Activated CD8-positive, alpha-beta memory T cell treated with anti-CD3 and anti-CD28 coated beads, Interleukin-2, amount 10 ng/mL, durations not matched to agents 7 days and 5 days (primary cell): ENCODE data around the gene NIP7. TPM values are rescaled to one million over a fixed set of nuclear protein-coding genes. Genes with fewer than 3 reads are reported as not detected.

ENCODE experiments used
- ATAC-seq: fragments of 150-1000 bp; cut with Tn5 transposase; one replicate; pipeline ENCODE4 v1.10.0; 2021; ENCODE audit warnings: moderate library complexity
- CTCF ChIA-PET: fragments of 350-600 bp; sonication (Branson Sonifier 250); formaldehyde crosslinking; loops from one replicate; lab custom pipeline; 2021; ENCODE audit warnings: antibody characterized with exemption; lab: Charles Lee
- DNase-seq: peaks from one replicate; pipeline ENCODE4 v3.0.0-alpha.2; 2020
- H3K27ac Mint-ChIP-seq: one replicate; pipeline ENCODE4 v1.8.0; 2021; ENCODE audit warnings: mild to moderate bottlenecking, mixed read lengths
- H3K27me3 Mint-ChIP-seq: one replicate; pipeline ENCODE4 v1.8.0; 2021; ENCODE audit warnings: mixed read lengths
- H3K36me3 Mint-ChIP-seq: one replicate; pipeline ENCODE4 v1.8.0; 2021; ENCODE audit warnings: mild to moderate bottlenecking, mixed read lengths
- H3K4me1 Mint-ChIP-seq: one replicate; pipeline ENCODE4 v1.8.0; 2021; ENCODE audit warnings: mixed read lengths
- H3K4me3 Mint-ChIP-seq: one replicate; pipeline ENCODE4 v1.8.0; 2021; ENCODE audit warnings: mild to moderate bottlenecking, moderate library complexity, mixed read lengths
- H3K9me3 Mint-ChIP-seq: one replicate; pipeline ENCODE4 v1.8.0; 2022; ENCODE audit warnings: low read depth, mixed read lengths
- total RNA-seq, 2 experiments: library from RNA; stranded (reverse); gene quantifications; one replicate each; pipeline ENCODE4 v1.2.3, GENCODE V29; 2021

Gene NIP7
- total RNA-seq, 2 experiments from 2014 or later: 36.2 to 48.8 TPM

DNA sequence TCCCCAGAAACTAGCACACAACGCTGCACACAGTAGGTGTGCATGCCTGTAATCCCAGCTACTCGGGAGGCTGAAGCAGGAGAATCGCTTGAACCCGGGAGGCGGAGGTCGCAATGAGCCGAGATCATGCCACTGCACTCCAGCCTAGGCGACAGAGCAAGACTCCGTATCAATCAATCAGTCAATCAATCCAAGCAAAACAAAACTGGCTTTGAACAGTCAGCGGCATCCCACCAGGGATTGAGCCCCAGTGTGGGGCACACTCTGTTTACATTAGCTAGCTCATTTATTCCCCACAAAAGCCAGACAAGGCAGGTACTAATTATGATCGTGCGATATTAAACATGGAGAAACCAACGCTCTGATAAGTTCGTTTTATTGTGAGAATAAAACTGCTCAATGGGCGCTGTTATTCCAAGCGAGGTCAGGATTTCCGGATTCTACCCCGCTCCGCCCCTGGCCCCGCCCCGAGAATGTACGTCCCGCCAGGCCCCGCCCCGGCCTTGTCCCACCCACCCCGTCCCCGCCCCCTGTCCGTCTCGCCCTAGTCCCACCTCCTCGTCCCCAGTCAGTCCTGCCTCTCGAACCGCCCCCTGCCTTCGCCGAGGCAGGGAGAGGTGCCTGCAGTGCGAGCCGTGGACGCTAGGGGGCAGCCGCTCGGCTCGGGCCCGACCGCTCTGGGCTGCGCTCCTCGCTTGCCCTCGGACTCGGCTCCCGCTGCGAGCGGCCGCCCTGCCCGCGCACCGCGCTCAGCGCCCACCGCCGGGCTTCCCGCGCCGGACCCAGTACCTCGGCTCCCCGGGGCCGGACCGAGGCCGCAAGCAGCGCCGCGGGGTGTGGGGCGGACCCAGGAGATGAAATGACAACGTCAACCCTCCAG is 28.7 kb upstream of the NIP7 start, which contains the start of gene VPS4A:
VPS4A (plus strand) TSS at position 698 of the 880 bp plus-strand sequence; CDS start at position 860, 162 bp downstream.
- peak; percentile 97 for DNase-seq
- Mint-ChIP-seq H3K4me3 (peak within 1 kb of the TSS; percentile 95), H3K4me1 (peaks cover 22% of the 10 kb centered on the region)

DNA sequence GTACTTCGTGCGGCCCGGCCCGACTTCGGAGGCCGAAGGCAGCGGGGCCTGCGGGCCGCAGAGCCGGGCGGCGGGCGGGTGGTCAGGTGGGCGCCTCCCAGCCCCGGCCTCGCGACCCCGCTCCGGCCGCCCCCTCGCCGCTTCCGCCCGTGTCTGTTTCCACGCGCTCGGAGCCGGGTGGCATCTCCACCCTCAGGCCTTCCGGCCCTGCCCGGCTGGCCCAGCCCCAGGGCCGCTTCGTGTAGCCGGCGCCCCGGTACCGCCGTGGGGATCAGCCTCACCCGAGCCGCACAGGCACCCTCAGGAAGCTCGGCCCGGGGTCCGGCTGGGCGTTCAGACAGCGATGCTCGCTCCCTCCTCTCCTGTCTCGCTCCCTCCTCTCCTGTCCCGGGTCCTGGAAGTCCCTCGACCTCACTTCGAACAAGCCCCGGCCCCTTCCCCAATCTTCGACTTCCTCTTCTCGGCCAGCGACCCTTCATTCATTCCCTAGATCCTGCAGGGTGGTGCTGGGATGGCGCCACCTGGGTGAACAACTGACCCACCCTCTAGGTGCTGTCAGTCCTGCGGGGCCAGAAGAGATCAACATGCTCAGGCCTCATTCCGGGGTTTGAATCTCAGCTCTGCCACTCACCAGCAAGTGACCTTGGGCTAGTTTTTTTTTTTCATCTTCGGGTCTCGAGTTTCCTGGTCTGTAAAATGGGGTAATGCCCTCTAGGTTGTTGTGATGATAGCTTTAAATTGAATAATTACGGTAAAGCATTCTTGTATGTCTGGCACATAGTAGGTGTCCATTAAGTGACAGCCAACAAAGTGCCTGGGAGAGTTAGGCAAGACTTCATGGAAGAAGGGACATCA is 27.8 kb upstream of the NIP7 start:
- no peaks in the 10 kb centered on the region for H3K27me3 Mint-ChIP-seq
- H3K36me3 Mint-ChIP-seq: peaks cover 23% of the 10 kb centered on the region
- DNase-seq (peak; percentile 63), ATAC-seq (peak; percentile 67)
- H3K4me3 Mint-ChIP-seq: peak overlapping the region; percentile 95
- CTCF ChIA-PET: interaction anchor here (0.6 to 3.6 kb wide), 3 partner anchors 15 to 41 kb away, joined by 3 to 17 read pairs (median 4); partner anchors contain the start of gene PDF
- peak overlapping the region; percentile 92 for H3K27ac Mint-ChIP-seq
- H3K9me3 Mint-ChIP-seq: no peaks in the 10 kb centered on the region
- H3K4me1 Mint-ChIP-seq: peaks cover 22% of the 10 kb centered on the region

More for the DNA sequence above, 28.7 kb upstream of the NIP7 start, which contains the start of gene VPS4A:
- ATAC-seq: peak; percentile 95
- peaks cover 19% of the 10 kb centered on the region for H3K36me3 Mint-ChIP-seq
- CTCF ChIA-PET: interaction anchor here (1.0 to 3.6 kb wide), 6 partner anchors 10 to 178 kb away, joined by 3 to 17 read pairs (median 5); partner anchors contain the start of genes COG8 and PDF
- H3K27me3 Mint-ChIP-seq: no peaks in the 10 kb centered on the region
- H3K9me3 Mint-ChIP-seq: no peaks in the 10 kb centered on the region
- peak within 1 kb of the TSS; percentile 92 for H3K27ac Mint-ChIP-seq

DNA sequence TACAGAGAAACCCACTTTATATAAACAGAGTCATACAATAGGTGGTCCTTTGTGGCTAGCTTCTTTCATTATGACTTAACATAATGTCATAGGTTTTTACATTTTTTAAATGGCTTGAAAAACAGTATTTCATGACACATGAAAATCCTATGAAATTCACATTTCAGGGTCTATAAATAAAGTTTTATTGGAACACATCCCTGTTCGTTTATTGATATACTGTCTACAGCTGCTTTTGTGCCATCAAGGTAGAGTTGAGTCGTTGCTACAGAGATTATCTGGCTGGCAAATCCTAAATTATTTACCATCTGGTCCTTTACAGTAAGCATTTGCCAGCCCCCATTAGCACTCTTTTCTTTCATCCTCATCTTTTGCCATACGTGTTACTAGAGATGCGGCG is 26.1 kb upstream of the NIP7 start:
- H3K36me3 Mint-ChIP-seq: peaks cover 28% of the 10 kb centered on the region
- ATAC-seq (no peak), DNase-seq (no peak)
- CTCF ChIA-PET: interaction anchor here (1.3 to 3.6 kb wide), 4 partner anchors 14 to 25 kb away, joined by 3 to 17 read pairs (median 4); partner anchors contain the start of gene PDF
- H3K4me3 Mint-ChIP-seq: peak overlapping the region; percentile 59
- peaks cover 22% of the 10 kb centered on the region for H3K4me1 Mint-ChIP-seq
- no peaks in the 10 kb centered on the region for H3K27me3 Mint-ChIP-seq
- H3K9me3 Mint-ChIP-seq: no peaks in the 10 kb centered on the region
- peak overlapping the region; percentile 49 for H3K27ac Mint-ChIP-seq

DNA sequence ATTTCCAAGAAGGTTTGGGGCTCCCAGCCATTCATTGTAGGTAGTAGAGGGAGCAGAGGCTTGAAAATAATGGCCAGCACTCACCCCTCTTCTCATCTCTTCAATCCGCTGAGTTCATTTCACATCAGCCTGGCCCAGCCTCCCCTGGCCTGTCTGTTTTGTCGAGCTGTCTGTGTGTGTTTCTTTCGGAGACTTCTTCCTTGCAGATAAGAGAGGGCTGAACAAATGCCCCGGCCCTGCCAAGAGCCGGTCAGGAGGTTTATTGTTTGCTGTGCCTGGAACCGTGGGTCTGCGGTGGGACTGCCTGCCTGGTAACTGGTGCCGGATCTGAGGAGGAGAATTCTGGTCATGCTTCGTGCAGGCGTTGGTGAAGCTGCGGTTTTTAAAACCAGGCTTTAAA is 25.0 kb upstream of the NIP7 start:
- H3K27ac Mint-ChIP-seq: no peak overlapping the region

DNA sequence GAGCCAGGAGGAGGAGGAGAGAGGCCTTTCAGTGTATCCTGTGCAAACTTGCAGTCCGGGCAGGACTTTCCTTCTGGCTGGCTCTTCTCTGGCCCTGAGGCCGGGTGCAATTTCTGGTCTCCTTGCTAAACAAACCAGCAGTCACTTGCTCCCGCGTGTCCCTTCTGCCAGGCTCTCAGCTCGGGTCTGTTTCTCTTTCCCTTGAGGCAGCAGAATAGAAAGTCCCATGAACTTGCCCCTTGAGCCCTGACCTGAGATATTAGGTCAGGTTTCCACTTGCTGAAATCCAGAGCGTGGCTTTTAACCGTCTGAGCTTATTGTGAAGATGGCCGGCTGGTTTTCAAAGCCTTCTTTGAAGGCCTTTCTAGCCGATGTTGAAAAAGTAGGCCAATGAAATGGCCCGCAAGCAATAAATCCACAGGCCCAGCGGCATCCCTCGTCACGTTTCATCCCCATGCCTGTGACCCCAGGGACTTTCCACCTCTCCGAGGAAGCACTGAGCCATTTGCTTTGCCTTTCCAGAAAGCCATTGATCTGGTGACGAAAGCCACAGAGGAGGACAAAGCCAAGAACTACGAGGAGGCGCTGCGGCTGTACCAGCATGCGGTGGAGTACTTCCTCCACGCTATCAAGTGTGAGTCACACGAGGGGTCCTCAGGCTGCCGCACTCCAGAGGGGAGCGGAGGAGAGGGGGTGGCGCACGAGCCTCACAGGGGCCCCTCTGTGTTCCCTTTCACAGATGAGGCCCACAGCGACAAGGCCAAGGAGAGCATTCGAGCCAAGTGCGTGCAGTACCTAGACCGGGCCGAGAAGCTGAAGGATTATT is 23.9 kb upstream of the NIP7 start:
- H3K9me3 Mint-ChIP-seq: no peaks in the 10 kb centered on the region
- ATAC-seq (no peak), DNase-seq (no peak)
- H3K4me3 Mint-ChIP-seq: no peak overlapping the region
- peaks cover 38% of the 10 kb centered on the region for H3K36me3 Mint-ChIP-seq
- no peaks in the 10 kb centered on the region for H3K27me3 Mint-ChIP-seq
- CTCF ChIA-PET: no interaction called here
- H3K27ac Mint-ChIP-seq: no peak overlapping the region
- peaks cover 17% of the 10 kb centered on the region for H3K4me1 Mint-ChIP-seq

More for the DNA sequence above, 25.0 kb upstream of the NIP7 start:
- ATAC-seq (no peak), DNase-seq (no peak)
- Mint-ChIP-seq H3K27me3 (no peaks in the 10 kb centered on the region), H3K36me3 (peaks cover 34% of the 10 kb centered on the region), H3K9me3 (no peaks in the 10 kb centered on the region), H3K4me1 (peaks cover 22% of the 10 kb centered on the region), H3K4me3 (no peak overlapping the region)
- CTCF ChIA-PET: interaction anchor here (1.1 kb wide), 1 partner anchor 165 kb away, joined by 3 read pairs; no protein-coding TSS in a partner anchor

DNA sequence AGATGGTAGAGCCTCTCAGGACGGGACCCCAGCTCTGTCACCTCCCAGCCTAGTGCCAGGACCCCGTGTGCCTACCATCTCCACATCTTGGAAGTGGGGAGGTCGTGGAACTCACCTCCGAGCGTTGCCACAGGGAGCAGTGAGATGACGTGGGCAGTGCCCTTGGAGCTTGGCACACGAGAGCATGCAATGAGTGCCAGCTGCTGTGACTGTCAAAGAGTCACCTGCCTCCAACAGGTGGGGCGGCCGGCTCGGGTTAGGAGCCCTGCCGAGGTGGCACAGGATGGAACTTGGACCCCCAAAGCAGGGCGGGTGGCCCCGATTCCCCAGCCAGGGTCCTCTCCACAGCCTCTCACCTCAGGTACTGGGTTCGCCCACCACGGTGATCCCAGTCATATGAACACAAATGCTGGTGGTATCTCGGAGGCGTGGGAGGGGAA is 23.0 kb upstream of the NIP7 start:
- CTCF ChIA-PET: interaction anchor here (0.8 kb wide), 1 partner anchor 14 kb away, joined by 3 read pairs; the partner anchor contains the start of gene PDF
- H3K36me3 Mint-ChIP-seq: peaks cover 46% of the 10 kb centered on the region

DNA sequence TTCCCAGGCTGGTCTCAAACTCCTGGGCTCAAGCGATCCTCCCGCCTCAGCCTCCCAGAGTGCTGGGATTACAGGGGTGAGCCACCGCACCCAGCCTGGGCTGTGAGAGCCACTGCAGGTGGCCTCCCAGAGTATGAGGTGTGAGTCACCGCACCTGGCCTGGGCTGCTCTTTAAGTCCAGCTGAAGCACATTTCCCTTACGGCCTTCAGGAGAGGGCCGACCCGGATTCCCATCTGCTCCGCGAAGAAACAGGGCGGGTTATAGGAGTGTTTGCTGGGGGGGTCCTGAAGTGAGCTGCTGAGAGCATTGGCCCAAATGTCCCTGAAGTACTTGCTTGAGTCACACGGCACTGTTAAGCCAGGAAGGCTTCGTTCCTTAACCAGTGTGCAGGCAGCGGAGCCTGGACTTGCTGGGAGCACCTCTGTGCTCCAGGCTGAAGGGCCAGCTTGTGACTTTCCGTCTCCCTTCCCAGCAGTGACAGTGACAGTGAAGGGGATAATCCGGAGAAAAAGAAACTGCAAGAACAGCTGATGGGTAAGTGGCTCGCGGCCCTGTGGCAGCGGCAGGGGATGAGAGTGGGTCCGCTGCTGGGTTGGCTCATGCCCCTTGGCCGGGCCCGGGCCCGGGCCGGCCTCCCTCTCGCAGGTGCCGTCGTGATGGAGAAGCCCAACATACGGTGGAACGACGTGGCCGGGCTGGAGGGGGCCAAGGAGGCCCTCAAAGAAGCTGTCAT is 21.2 kb upstream of the NIP7 start:
- H3K4me3 Mint-ChIP-seq: no peak overlapping the region
- CTCF ChIA-PET: no interaction called here
- no peaks in the 10 kb centered on the region for H3K9me3 Mint-ChIP-seq
- ATAC-seq: no peak
- peaks cover 46% of the 10 kb centered on the region for H3K36me3 Mint-ChIP-seq
- no peaks in the 10 kb centered on the region for H3K27me3 Mint-ChIP-seq
- H3K4me1 Mint-ChIP-seq: peaks cover 9% of the 10 kb centered on the region
- no peak overlapping the region for H3K27ac Mint-ChIP-seq
- DNase-seq: no peak

More for the DNA sequence above, 23.0 kb upstream of the NIP7 start:
- no peaks in the 10 kb centered on the region for H3K27me3 Mint-ChIP-seq
- H3K27ac Mint-ChIP-seq: no peak overlapping the region
- no peak for ATAC-seq
- H3K4me1 Mint-ChIP-seq: peaks cover 15% of the 10 kb centered on the region
- no peak overlapping the region for H3K4me3 Mint-ChIP-seq
- DNase-seq: no peak
- no peaks in the 10 kb centered on the region for H3K9me3 Mint-ChIP-seq

DNA sequence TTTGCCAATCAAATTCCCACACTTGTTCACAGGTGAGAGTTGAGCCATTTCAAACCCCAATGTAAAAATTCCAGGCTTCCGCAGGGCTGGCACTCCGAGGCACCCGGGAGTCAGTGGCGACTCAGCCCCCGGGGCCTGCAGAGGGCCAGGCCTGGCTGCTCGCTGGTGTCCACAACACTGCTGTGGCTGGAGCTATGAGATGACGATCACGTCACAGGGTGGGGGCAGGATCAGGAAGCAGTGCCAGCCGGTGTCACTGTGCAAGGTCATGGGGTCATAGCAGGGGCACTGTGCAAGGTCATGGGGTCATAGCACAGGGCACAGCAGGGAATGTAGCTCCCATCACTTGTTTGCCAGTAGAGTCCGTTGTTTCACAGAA is 20.7 kb upstream of the NIP7 start:
- CTCF ChIA-PET: no interaction called here
- Mint-ChIP-seq H3K27ac (no peak overlapping the region), H3K9me3 (no peaks in the 10 kb centered on the region), H3K36me3 (peaks cover 43% of the 10 kb centered on the region), H3K4me1 (peaks cover 3% of the 10 kb centered on the region), H3K4me3 (no peak overlapping the region), H3K27me3 (no peaks in the 10 kb centered on the region)
- DNase-seq: no peak
- no peak for ATAC-seq

DNA sequence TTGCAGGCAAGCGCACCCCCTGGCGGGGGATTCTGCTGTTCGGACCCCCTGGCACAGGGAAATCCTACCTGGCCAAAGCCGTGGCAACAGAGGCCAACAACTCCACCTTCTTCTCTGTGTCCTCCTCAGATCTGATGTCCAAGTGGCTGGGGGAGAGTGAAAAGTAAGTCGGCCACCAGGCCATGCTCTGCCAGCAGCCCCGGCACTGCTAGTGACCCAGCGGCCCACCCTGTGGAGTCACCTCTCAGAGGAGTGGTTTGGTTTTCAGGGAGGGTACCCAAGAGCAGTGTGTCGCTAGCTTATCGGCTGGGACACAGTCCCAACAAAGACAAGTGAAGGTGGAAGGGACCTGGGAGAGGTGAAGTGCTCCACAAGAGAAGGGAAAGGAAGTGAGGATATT is 20.2 kb upstream of the NIP7 start:
- CTCF ChIA-PET: no interaction called here
- no peak for ATAC-seq
- peaks cover 43% of the 10 kb centered on the region for H3K36me3 Mint-ChIP-seq

DNA sequence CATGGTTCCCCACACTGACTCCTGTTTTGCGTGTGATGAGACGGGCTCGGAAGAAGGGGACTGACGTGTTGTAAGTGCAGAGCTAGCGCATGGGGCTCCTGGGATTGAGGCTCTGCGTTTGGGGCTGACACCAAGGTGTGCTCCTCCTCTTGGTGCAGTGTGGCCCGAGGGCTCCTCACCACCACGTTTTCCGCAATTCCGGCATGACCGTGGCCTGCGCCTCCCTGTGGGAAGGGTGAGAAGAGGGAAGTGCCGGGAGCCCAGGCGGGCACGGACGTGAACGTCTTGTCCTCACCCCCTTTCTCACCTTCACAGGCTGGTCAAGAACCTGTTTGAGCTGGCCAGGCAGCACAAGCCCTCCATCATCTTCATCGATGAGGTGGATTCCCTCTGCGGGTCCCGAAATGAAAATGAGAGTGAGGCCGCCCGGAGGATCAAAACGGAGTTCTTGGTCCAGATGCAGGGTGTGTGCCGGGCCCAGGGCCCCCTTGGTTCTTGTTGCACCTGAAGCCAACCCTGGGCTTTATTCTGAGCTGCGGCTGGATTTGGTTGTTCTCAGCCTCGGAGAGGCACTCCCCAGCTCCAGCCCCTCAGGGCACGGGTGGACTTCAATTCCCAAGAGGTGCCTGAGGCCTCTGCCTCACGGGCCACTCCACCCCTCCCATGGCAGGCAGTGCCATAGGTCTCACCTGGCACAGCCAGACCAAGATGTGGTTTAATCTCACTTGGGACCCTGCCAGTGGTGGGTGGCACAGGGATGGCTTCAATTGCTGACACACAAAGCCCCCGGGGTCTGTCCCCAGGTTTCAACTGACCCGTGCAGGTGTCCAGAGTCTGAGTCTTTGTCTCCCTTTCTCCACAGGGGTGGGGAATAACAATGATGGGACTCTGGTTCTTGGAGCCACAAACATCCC is 19.5 kb upstream of the NIP7 start:
- H3K4me3 Mint-ChIP-seq: no peak overlapping the region
- no peak for DNase-seq
- CTCF ChIA-PET: no interaction called here
- H3K9me3 Mint-ChIP-seq: no peaks in the 10 kb centered on the region
- no peak overlapping the region for H3K27ac Mint-ChIP-seq
- peaks cover 42% of the 10 kb centered on the region for H3K36me3 Mint-ChIP-seq
- peaks cover 6% of the 10 kb centered on the region for H3K4me1 Mint-ChIP-seq
- no peak for ATAC-seq
- no peaks in the 10 kb centered on the region for H3K27me3 Mint-ChIP-seq

More for the DNA sequence above, 20.2 kb upstream of the NIP7 start:
- DNase-seq: no peak
- H3K4me1 Mint-ChIP-seq: peaks cover 3% of the 10 kb centered on the region
- H3K27ac Mint-ChIP-seq: no peak overlapping the region
- no peak overlapping the region for H3K4me3 Mint-ChIP-seq
- H3K9me3 Mint-ChIP-seq: no peaks in the 10 kb centered on the region
- no peaks in the 10 kb centered on the region for H3K27me3 Mint-ChIP-seq

DNA sequence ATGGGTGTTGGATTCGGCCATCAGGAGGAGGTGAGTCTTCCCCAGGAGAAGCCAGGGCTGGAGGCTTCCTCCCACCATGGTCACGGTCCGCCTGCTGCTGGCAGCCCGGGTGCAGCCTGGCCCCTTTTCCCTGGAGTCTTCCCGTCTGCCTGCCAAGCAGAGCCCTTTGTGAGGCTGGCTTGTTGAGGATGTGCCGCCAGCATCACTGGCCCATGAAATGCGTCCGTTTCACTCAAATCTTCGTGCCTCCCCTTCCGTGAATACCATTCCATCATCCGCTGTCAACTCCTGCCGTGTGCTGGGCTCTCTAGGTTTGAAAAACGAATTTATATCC is 18.9 kb upstream of the NIP7 start:
- CTCF ChIA-PET: no interaction called here
- H3K36me3 Mint-ChIP-seq: peaks cover 43% of the 10 kb centered on the region
- H3K4me3 Mint-ChIP-seq: no peak overlapping the region
- H3K27me3 Mint-ChIP-seq: no peaks in the 10 kb centered on the region
- ATAC-seq (no peak), DNase-seq (no peak)
- no peaks in the 10 kb centered on the region for H3K9me3 Mint-ChIP-seq
- H3K27ac Mint-ChIP-seq: no peak overlapping the region
- peaks cover 10% of the 10 kb centered on the region for H3K4me1 Mint-ChIP-seq
